Hepatocyte (in vitro differentiated cells): Measurements from ENCODE around the gene KNTC1. TPM values are rescaled to one million over a fixed set of nuclear protein-coding genes. Genes with fewer than 3 reads are reported as not detected.

Source experiments
- DNase-seq: peaks from one replicate; pipeline ENCODE4 v3.0.0-alpha.2; 2016; ENCODE audit warnings: low spot score
- H2AFZ ChIP-seq: fragments of 200-600 bp; sonication (generic); 2 replicates; pipeline ENCODE4 v1.6.0; 2016; ENCODE audit warnings: antibody characterized with exemption, mild to moderate bottlenecking
- H3K27ac ChIP-seq: fragments of 200-600 bp; sonication (generic); 2 replicates; pipeline ENCODE4 v1.5.1; 2016; ENCODE audit warnings: mild to moderate bottlenecking
- H3K27me3 ChIP-seq: fragments of 200-600 bp; sonication (generic); 2 replicates; pipeline ENCODE4 v1.6.1; 2016
- H3K36me3 ChIP-seq: fragments of 200-600 bp; sonication (generic); replicated peaks from 2 replicates; pipeline ENCODE4 v1.5.1; 2016; ENCODE audit warnings: low read depth; ENCODE audit not compliant: insufficient read depth
- H3K4me1 ChIP-seq: fragments of 200-600 bp; sonication (generic); 2 replicates; pipeline ENCODE4 v1.5.1; 2016; ENCODE audit warnings: mild to moderate bottlenecking, moderate library complexity; ENCODE audit not compliant: insufficient read depth
- H3K4me2 ChIP-seq: fragments of 200-600 bp; sonication (generic); 2 replicates; pipeline ENCODE4 v1.6.0; 2016
- H3K4me3 ChIP-seq: fragments of 200-600 bp; sonication (generic); 2 replicates; pipeline ENCODE4 v1.5.1; 2016; ENCODE audit warnings: mild to moderate bottlenecking
- H3K79me2 ChIP-seq: fragments of 200-600 bp; sonication (generic); 2 replicates; pipeline ENCODE4 v1.6.0; 2017; ENCODE audit warnings: mild to moderate bottlenecking
- H3K9me2 ChIP-seq: fragments of 200-600 bp; sonication (generic); replicated peaks from 2 replicates; pipeline ENCODE4 v1.6.0; 2017; ENCODE audit warnings: mild to moderate bottlenecking; ENCODE audit not compliant: insufficient read depth
- H3K9me3 ChIP-seq: fragments of 200-600 bp; sonication (generic); 2 replicates; pipeline ENCODE4 v1.5.1; 2016; ENCODE audit warnings: low read depth, mild to moderate bottlenecking
- H4K20me1 ChIP-seq: fragments of 200-600 bp; sonication (generic); 2 replicates; pipeline ENCODE4 v1.6.0; 2016; ENCODE audit warnings: mild to moderate bottlenecking; ENCODE audit not compliant: insufficient read depth, poor library complexity, severe bottlenecking
- CTCF ChIP-seq: fragments of 200-600 bp; sonication (generic); IDR thresholded peaks from 2 replicates; pipeline ENCODE4 v1.5.1; 2016; ENCODE audit warnings: antibody characterized with exemption, mild to moderate bottlenecking; ENCODE audit not compliant: poor library complexity
- EZH2 ChIP-seq: fragments of 200-600 bp; sonication (generic); IDR thresholded peaks from 2 replicates; pipeline ENCODE4 v1.6.1; 2016; ENCODE audit warnings: antibody characterized with exemption, mild to moderate bottlenecking, borderline replicate concordance
- EZH2phosphoT487 ChIP-seq: fragments of 200-600 bp; sonication (generic); IDR thresholded peaks from one replicate; pipeline ENCODE4 v1.6.1; 2018; ENCODE audit warnings: antibody characterized with exemption, mild to moderate bottlenecking, low read depth, moderate library complexity; ENCODE audit not compliant: unreplicated experiment, severe bottlenecking
- WGBS: methylation state at CpG from one replicate; pipeline ENCODE4 v1.1.6; 2016; ENCODE audit warnings: low lambda C conversion rate; ENCODE audit errors: missing lambda C conversion rate; 5-methylcytosine and 5-hydroxymethylcytosine counted together
- polyA plus RNA-seq: library from polyadenylated mRNA; unstranded; fragments of >200 nt; fragmentation: Nextera tagmentation; extraction: Ambion mirVana; gene quantifications from 2 replicates; pipeline ENCODE4 v1.2.1, GENCODE V29; 2016
- total RNA-seq: library from RNA; depleted of rRNA; stranded (reverse); fragments of >200 nt; gene quantifications from 2 replicates; pipeline ENCODE4 v1.2.3, GENCODE V29; 2014

Gene KNTC1
- total and polyA plus RNA-seq, 2 experiments from 2014 or later = 5.8 to 18.1 TPM

- no peak for TF ChIP-seq EZH2
- no peak for TF ChIP-seq EZH2phosphoT487
- TF ChIP-seq CTCF = no peak
- no peaks in the 10 kb centered on the region for H3K36me3 ChIP-seq
- peaks cover 16% of the 10 kb centered on the region for H3K4me1 ChIP-seq
- H3K4me2 ChIP-seq = peak overlapping the region; percentile 88
- H2AFZ ChIP-seq = peak overlapping the region; percentile 72
- 1% methylated on average over 27 of the region's 47 CpGs for WGBS
- H3K9me3 ChIP-seq = no peaks in the 10 kb centered on the region
- peak overlapping the region; percentile 99 for H3K27ac ChIP-seq
- peaks cover 8% of the 10 kb centered on the region for H4K20me1 ChIP-seq
- peak overlapping the region; percentile 64 for H3K4me3 ChIP-seq
- H3K9me2 ChIP-seq = no peaks in the 10 kb centered on the region
- peak; percentile 68 for DNase-seq
- no peaks in the 10 kb centered on the region for H3K27me3 ChIP-seq
- H3K79me2 ChIP-seq = peaks cover 46% of the 10 kb centered on the region
Measured at GRCh38 chr12:122499991-122500684, 26.9 kb upstream of the KNTC1 start.

- 8% methylated on average over 41 of the region's 52 CpGs for WGBS
- TF ChIP-seq CTCF (peak; percentile 13), EZH2 (no peak)
- H3K36me3 ChIP-seq = no peaks in the 10 kb centered on the region
- H3K4me2 ChIP-seq = peak within 1 kb of the TSS; percentile 88
- no peaks in the 10 kb centered on the region for H3K27me3 ChIP-seq
- H3K9me2 ChIP-seq = no peaks in the 10 kb centered on the region
- peaks cover 16% of the 10 kb centered on the region for H3K4me1 ChIP-seq
- peak within 1 kb of the TSS; percentile 99 for H3K27ac ChIP-seq
- peak within 1 kb of the TSS; percentile 72 for H2AFZ ChIP-seq
- peaks cover 11% of the 10 kb centered on the region for H4K20me1 ChIP-seq
- H3K4me3 ChIP-seq = peak within 1 kb of the TSS; percentile 64
- peaks cover 41% of the 10 kb centered on the region for H3K79me2 ChIP-seq
- H3K9me3 ChIP-seq = no peaks in the 10 kb centered on the region
- DNase-seq = peak; percentile 99
Measured at GRCh38 chr12:122500685-122501488, 26.2 kb upstream of the KNTC1 start, which contains the start of gene ZCCHC8. Gene ZCCHC8, minus strand, starts transcription at chr12:122500932. Its CDS starts 92 bp downstream, at chr12:122500840.

- H4K20me1 ChIP-seq = peaks cover 12% of the 10 kb centered on the region
- peaks cover 37% of the 10 kb centered on the region for H3K79me2 ChIP-seq
- H3K9me3 ChIP-seq = no peaks in the 10 kb centered on the region
- no peaks in the 10 kb centered on the region for H3K36me3 ChIP-seq
- H3K9me2 ChIP-seq = no peaks in the 10 kb centered on the region
- 89% methylated on average over 9 of the region's 9 CpGs for WGBS
- H3K27me3 ChIP-seq = no peaks in the 10 kb centered on the region
- H3K4me3 ChIP-seq = no peak overlapping the region
- no peak for TF ChIP-seq CTCF
- no peak for TF ChIP-seq EZH2phosphoT487
- no peak for TF ChIP-seq EZH2
- no peak for DNase-seq
- peaks cover 16% of the 10 kb centered on the region for H3K4me1 ChIP-seq
- H3K27ac ChIP-seq = peak overlapping the region; percentile 54
- H2AFZ ChIP-seq = peak overlapping the region; percentile 28
- peak overlapping the region; percentile 71 for H3K4me2 ChIP-seq
Measured at GRCh38 chr12:122501489-122501989, 25.5 kb upstream of the KNTC1 start.
